Type B pancreatic cell (in vitro differentiated cells): ENCODE data around the gene NTHL1. TPM values are rescaled to one million over a fixed set of nuclear protein-coding genes. Genes with fewer than 3 reads are reported as not detected.
A peak's percentile ranks its signal among the peaks of the same experiment; 100 is the strongest.

Experiments
- DNase-seq: peaks from one replicate; pipeline ENCODE4 v3.0.0; 2021; ENCODE audit warnings: mixed read lengths; ENCODE audit not compliant: unreplicated experiment; ENCODE audit errors: extremely low spot score
- H3K27ac Mint-ChIP-seq: 2 replicates; pipeline ENCODE4 v1.8.0; 2021; ENCODE audit warnings: mild to moderate bottlenecking, mixed read lengths
- H3K27me3 Mint-ChIP-seq: 2 replicates; pipeline ENCODE4 v1.8.0; 2021; ENCODE audit warnings: mixed read lengths
- H3K36me3 Mint-ChIP-seq: 2 replicates; pipeline ENCODE4 v1.8.0; 2021; ENCODE audit warnings: mixed read lengths
- H3K4me1 Mint-ChIP-seq: one replicate; pipeline ENCODE4 v1.8.0; 2021; ENCODE audit warnings: mixed read lengths; ENCODE audit not compliant: unreplicated experiment
- H3K4me3 Mint-ChIP-seq: 2 replicates; pipeline ENCODE4 v1.8.0; 2021; ENCODE audit warnings: mild to moderate bottlenecking, mixed read lengths
- H3K9me3 Mint-ChIP-seq: 2 replicates; pipeline ENCODE4 v1.8.0; 2021; ENCODE audit warnings: mixed read lengths
- CTCF ChIP-seq: fragments of 200-600 bp; sonication (generic); conservative IDR thresholded peaks from 2 replicates; pipeline ENCODE4 v1.5.0; 2021; ENCODE audit warnings: antibody characterized with exemption, mild to moderate bottlenecking
- total RNA-seq: library from RNA; stranded (reverse); gene quantifications from 2 replicates; pipeline ENCODE4 v1.2.1, GENCODE V29; 2021; ENCODE audit warnings: low replicate concordance

Gene NTHL1
- total RNA-seq, 1 donor from 2014 or later = 37.6 TPM

- H3K27ac Mint-ChIP-seq = no peak overlapping the region
- no peak overlapping the region for H3K4me3 Mint-ChIP-seq
- H3K27me3 Mint-ChIP-seq = no peaks in the 10 kb centered on the region
- no peak for TF ChIP-seq CTCF
- H3K36me3 Mint-ChIP-seq = no peaks in the 10 kb centered on the region
- no peak for DNase-seq
- no peaks in the 10 kb centered on the region for H3K9me3 Mint-ChIP-seq
- no peaks in the 10 kb centered on the region for H3K4me1 Mint-ChIP-seq
These were observed 7.1 kb upstream of the NTHL1 start for GRCh38 chr16:2054543-2055245.

- Mint-ChIP-seq H3K27ac (no peak overlapping the region), H3K4me1 (no peaks in the 10 kb centered on the region), H3K27me3 (no peaks in the 10 kb centered on the region), H3K9me3 (no peaks in the 10 kb centered on the region), H3K36me3 (no peaks in the 10 kb centered on the region), H3K4me3 (no peak overlapping the region)
- no peak for TF ChIP-seq CTCF
- no peak for DNase-seq
These were observed 6.3 kb upstream of the NTHL1 start for GRCh38 chr16:2053897-2054296.

GRCh38 chr16:2053211-2053610 is 5.6 kb upstream of the NTHL1 start:
- no peak overlapping the region for H3K27ac Mint-ChIP-seq
- peaks cover 5% of the 10 kb centered on the region for H3K4me1 Mint-ChIP-seq
- no peak for TF ChIP-seq CTCF
- no peaks in the 10 kb centered on the region for H3K27me3 Mint-ChIP-seq
- no peak for DNase-seq
- no peaks in the 10 kb centered on the region for H3K36me3 Mint-ChIP-seq
- no peak overlapping the region for H3K4me3 Mint-ChIP-seq
- H3K9me3 Mint-ChIP-seq = no peaks in the 10 kb centered on the region

GRCh38 chr16:2048116-2048543 is 496 bp upstream of the NTHL1 start:
- Mint-ChIP-seq H3K27me3 (no peaks in the 10 kb centered on the region), H3K4me1 (peaks cover 12% of the 10 kb centered on the region), H3K9me3 (no peaks in the 10 kb centered on the region), H3K36me3 (peaks cover 3% of the 10 kb centered on the region), H3K27ac (peak overlapping the region; percentile 65), H3K4me3 (peak overlapping the region; percentile 91)
- DNase-seq = no peak
- no peak for TF ChIP-seq CTCF

- Mint-ChIP-seq H3K27ac (peak overlapping the region; percentile 79), H3K9me3 (no peaks in the 10 kb centered on the region), H3K27me3 (no peaks in the 10 kb centered on the region), H3K4me3 (peak overlapping the region; percentile 93), H3K36me3 (peaks cover 3% of the 10 kb centered on the region), H3K4me1 (peaks cover 15% of the 10 kb centered on the region)
- no peak for TF ChIP-seq CTCF
- no peak for DNase-seq
These were observed 723 bp downstream of the NTHL1 start for GRCh38 chr16:2046893-2047329.
